NCI-H748 treated with DMSO at 0.1 percent for 48 hours (cell line): Measurements from ENCODE around the gene PLA2G15.

Source experiments
- DNase-seq: peaks from one replicate; lab custom pipeline; 2025; lab: John Stamatoyannopoulos, UW

The PLA2G15 gene

GRCh38 chr16:68244903-68245853, at the start of gene PLA2G15:
TSS of gene PLA2G15 (plus strand) at chr16:68245373. CDS start at chr16:68245427, 54 bp downstream.
- peak; percentile 60 for DNase-seq

GRCh38 chr16:68197250-68197649, 47.9 kb upstream of the PLA2G15 start:
- DNase-seq = no peak

- no peak for DNase-seq
Measured at GRCh38 chr16:68200088-68200783, 44.9 kb upstream of the PLA2G15 start.

DNA sequence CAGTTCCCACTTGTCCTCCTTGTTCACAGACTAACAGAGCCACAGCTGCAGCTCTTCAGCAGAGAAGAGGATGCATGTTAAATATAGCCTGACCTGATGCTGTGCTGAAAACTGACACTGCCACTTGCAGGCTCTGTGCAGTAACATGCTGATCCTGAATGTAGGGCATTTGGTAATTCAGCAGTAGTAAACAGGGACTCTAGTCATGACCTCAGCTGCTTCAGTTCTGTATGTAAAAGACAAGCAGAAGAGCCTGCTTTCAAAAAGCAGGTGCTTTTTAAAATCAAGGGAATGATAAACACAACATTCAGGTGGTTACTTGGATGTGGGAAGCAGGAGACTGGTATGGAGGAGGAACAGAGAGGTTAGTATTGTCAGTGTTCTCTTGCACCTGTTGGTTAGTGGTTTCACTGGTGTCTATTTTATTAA, 43.1 kb upstream of the PLA2G15 start:
- no peak for DNase-seq

GRCh38 chr16:68206245-68206644, 38.9 kb upstream of the PLA2G15 start:
- DNase-seq = no peak

DNA sequence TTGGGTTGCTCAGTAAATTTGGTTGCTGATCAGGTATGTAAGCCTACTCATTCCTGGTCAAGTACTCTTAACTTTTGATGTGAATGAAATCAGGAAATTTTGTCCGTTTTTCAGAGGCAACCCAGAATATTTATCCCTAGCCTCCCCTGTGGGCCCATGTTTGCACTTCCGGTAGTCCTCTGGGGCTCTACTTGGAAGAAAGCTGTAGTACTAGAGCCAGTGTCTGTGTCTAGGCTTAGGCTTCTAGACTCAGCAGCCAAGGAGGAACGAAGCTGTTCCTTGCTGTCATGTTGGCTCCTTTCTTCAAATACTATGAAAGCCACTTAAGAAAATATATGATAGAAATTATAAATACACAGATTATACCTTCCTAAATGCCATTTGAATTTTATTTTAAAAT, 30.4 kb upstream of the PLA2G15 start:
- DNase-seq = no peak

- no peak for DNase-seq
Measured at GRCh38 chr16:68215302-68215701, 29.9 kb upstream of the PLA2G15 start.

DNA sequence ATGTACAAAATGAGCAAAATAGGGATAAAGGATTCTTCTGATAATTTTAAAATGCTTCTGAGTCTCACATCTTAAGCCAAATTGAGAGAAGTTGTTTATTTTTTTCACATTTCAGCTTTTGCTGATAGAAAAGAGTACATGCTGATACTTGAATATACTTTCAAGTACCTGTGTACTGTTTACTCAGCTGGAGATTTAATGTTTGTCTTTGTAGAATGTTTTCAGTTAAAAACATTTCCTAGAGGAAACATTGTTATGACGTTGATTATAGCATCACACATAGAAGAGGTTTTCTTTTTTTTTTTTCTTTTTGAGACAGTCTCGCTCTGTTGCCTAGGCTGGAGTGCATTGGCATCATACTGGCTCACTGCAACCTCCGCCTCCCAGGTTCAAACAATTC, 28.9 kb upstream of the PLA2G15 start:
- no peak for DNase-seq

DNA sequence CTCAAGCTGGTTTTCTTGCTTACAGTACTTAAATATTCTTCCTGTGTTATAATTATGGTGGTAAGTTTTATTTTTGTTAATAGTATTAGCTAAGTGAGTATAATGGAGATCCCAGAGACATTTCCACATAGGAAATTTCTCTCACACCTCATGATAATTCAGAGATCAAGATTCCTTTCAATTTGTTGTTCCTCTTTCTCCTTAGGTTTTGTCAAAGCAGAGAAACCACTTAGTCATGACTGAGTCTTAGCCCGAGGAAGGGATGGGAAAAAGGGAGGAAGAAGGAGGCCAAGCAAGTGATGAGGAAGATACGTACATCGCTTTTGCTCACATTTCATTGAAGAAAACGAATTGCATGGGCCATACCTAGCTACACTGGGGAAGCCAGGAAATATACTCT, 27.7 kb upstream of the PLA2G15 start:
- DNase-seq = no peak

DNA sequence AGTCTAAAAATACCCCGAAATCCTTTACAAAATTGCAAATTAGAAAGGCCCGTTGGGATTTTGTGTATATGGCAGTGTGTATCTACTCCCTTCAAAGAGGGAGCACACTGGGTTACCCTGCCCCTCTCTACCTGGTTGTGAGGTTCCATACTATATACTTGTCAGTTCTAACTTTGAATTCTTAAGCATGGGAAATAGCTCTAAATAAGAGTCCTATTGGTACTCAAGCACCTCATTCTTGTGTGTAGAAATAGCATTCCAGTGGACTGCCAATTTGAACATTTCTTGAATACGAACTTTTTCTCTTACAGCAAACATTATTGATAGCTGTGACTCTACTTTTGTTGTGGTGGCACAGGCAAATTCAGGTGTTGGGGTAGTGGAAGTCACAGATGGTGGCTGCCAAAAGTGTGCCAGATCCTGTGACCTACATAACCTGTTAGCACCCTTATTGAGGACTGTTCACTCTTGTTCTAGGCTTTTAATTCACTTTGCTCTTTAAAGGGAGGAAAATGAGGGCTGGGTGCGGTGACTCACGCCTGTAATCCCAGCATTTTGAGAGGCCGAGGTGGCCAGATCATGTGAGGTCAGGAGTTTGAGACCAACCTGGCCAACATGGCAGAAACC, 25.3 kb upstream of the PLA2G15 start:
- DNase-seq = no peak

GRCh38 chr16:68223072-68223471, 22.1 kb upstream of the PLA2G15 start:
- no peak for DNase-seq

DNA sequence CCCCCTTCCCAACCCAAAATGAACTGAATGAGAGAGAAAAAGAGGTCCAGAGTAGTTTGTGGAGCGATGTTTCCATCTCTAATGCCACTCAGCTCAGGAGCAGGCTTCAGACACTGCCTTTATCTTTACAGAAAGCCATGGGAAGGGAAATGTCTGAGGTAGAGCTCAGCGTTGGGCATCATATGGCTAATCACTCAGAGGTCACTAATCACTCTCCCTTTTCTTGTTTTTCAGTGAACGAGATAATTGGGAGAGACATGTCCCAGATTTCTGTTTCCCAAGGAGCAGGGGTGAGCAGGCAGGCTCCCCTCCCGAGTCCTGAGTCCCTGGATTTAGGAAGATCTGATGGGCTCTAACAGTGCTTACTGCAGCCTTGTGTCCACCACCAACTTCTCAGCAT, 19.1 kb upstream of the PLA2G15 start:
- DNase-seq = no peak

DNA sequence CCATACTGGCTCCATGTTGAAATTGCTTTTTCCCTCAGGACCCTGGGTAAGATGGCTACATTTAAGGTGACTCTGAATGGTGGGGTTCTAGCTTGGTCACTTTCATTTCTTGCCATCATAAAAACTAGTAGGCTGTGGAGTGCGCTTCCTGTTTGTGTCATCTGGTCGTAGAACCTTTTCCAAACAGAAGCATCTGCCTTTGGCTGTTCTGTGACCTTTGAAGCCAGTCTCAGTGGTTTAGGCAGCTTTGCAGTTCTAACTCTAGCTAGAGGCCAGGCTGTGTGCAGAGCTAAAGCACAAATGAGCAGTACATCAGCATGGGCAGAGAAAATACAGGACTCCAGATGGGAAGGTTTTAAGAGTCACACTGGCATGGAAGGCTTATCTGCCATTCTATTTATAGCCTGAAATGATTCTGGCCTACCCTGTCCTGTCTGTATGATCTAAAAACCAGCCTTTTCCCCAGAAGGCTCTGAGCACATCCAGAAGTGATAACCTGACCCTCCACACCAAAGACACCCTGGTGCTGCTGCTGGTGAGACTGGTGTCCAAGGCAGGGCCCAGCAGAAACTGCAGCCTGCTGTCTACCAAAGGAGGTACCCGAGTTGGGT, 17.9 kb upstream of the PLA2G15 start:
- no peak for DNase-seq

- no peak for DNase-seq
Measured at GRCh38 chr16:68227850-68228553, 17.2 kb upstream of the PLA2G15 start.

- no peak for DNase-seq
Measured at GRCh38 chr16:68228652-68229051, 16.5 kb upstream of the PLA2G15 start.

DNA sequence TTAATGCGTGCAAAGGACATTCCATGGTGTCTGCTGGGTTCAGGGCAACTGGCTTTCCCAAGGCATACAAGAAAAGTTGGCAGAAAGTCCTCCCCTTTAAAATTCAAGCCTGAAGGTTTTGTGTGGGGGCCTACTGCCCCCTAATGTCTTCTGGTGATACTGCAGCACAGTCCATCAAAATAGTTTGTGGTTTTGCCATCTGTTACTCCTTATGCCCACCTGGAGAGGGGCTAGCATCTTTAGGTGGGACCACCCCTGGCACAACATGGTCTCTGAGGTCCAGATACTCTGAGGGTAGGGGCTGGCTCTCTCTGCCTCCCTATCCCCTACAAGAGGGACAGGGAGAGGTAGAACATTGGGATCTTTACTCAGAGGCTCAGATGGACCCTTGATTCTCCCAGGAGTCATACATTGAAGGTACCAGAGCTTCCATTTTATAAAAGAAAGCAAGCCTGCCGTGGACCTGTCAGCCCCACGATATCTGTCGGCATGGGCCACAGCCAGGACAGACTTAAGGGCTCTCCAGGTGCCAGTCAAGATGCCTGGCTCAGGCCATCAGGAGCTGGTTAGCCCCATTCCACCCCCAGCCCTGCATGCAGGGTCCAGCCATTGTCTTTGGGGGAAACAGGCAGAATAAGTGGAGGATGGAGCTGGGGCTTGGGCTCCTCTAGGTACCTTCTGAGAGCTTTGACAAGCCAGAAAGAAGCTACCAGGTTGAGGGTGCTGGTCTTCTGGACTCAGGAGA, 15.6 kb upstream of the PLA2G15 start:
- DNase-seq = peak; percentile 10

DNA sequence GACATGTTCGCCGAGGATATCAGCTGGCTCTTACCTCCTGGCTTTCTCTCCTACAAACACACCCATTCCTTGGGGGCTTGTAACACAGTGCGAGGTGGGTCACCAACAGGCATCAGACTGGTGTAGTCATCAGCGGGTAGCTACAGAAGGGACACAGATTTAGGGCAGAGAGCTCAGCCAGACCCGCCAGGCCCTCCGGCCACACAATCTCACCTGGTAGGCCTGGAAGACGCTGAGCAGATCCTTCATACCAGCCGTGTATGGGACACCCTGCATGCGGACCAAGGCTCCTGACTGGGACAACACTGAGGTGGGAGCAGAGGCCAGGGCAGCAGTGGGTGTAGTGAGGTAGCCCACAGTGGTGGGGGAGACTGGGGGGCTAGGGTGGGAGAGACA, 15.0 kb upstream of the PLA2G15 start:
- DNase-seq = no peak

DNA sequence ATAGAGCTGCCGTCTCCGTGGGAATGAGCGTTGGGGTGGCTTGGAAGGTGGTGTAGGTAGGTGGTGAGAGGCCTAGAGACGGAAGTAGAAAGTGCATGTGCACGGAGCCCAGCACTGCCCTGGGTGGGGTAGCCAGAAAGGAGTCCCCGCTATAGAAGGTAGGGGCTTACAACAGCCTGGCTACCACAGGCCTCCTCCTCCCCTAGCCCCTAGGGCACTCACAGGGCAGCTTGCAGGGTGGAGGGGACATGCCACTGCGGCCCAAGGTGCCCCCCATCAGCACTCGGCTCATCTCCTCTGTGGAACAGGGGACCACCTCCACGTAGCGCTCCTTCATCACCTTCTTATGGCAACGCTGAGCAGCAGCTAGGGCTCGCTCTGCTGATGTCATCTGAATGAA, 14.2 kb upstream of the PLA2G15 start:
- DNase-seq = no peak

GRCh38 chr16:68231384-68232136, 13.6 kb upstream of the PLA2G15 start:
- no peak for DNase-seq

- no peak for DNase-seq
Measured at GRCh38 chr16:68232335-68232734, 12.8 kb upstream of the PLA2G15 start.
